WTC11 (cell line): ENCODE measurements around the gene C1QTNF8. TPM values are rescaled to one million over a fixed set of nuclear protein-coding genes. Genes with fewer than 3 reads are reported as not detected.
A peak's percentile ranks its signal among the peaks of the same experiment; 100 is the strongest.

Experiments used
- ATAC-seq: fragments of 200-7000 bp; cut with Tn5 transposase; 2 replicates; pipeline ENCODE4 v1.10.0; 2021; ENCODE audit warnings: mild to moderate bottlenecking, moderate library complexity
- CTCF ChIA-PET: fragments of 300-600 bp; sonication (Branson Sonifier 250); formaldehyde crosslinking; loops from one replicate; lab custom pipeline; 2021; ENCODE audit warnings: antibody characterized with exemption; lab: Charles Lee
- POLR2A ChIA-PET: fragments of 350-600 bp; sonication (Branson Sonifier 250); formaldehyde crosslinking; loops from one replicate; lab custom pipeline; 2021; ENCODE audit warnings: antibody characterized with exemption; lab: Charles Lee
- DNase-seq: peaks from one replicate; pipeline ENCODE4 v3.0.0; 2021; ENCODE audit warnings: low spot score
- H3K27ac Mint-ChIP-seq: 2 replicates; pipeline ENCODE4 v1.8.0; 2021; ENCODE audit warnings: mixed read lengths
- H3K27me3 Mint-ChIP-seq: 2 replicates; pipeline ENCODE4 v1.8.0; 2021; ENCODE audit warnings: low read depth, mild to moderate bottlenecking, moderate library complexity, mixed read lengths
- H3K36me3 Mint-ChIP-seq: 2 replicates; pipeline ENCODE4 v1.8.0; 2021; ENCODE audit warnings: mixed read lengths
- H3K4me1 Mint-ChIP-seq: 2 replicates; pipeline ENCODE4 v1.8.0; 2022; ENCODE audit warnings: mixed read lengths
- H3K4me3 Mint-ChIP-seq: 2 replicates; pipeline ENCODE4 v1.8.0; 2021; ENCODE audit warnings: mild to moderate bottlenecking, moderate library complexity, mixed read lengths
- H3K9me3 Mint-ChIP-seq: 2 replicates; pipeline ENCODE4 v1.8.0; 2021; ENCODE audit warnings: mixed read lengths
- AR ChIP-seq: fragments of 250-450 bp; sonication (Bioruptor Pico); IDR thresholded peaks from 2 replicates; pipeline ENCODE4 v1.9.0; 2021; ENCODE audit warnings: mild to moderate bottlenecking
- ATF1 ChIP-seq: sonication (generic); formaldehyde crosslinking; IDR thresholded peaks from 2 replicates; pipeline ENCODE4 v1.8.1; 2023; ENCODE audit warnings: mild to moderate bottlenecking, moderate library complexity, missing genetic modification reagents
- CREB1 ChIP-seq: sonication (generic); formaldehyde crosslinking; IDR thresholded peaks from 2 replicates; pipeline ENCODE4 v1.8.0; 2023; ENCODE audit warnings: mild to moderate bottlenecking, missing genetic modification reagents
- EMX1 ChIP-seq: fragments of 250-450 bp; sonication (Bioruptor Pico); IDR thresholded peaks from 2 replicates; pipeline ENCODE4 v1.8.0; 2021; ENCODE audit warnings: mild to moderate bottlenecking
- FOXK1 ChIP-seq: sonication (generic); formaldehyde crosslinking; IDR thresholded peaks from 2 replicates; pipeline ENCODE4 v1.8.0; 2022; ENCODE audit warnings: mild to moderate bottlenecking, moderate library complexity, missing genetic modification reagents
- GRHL2 ChIP-seq: fragments of 250-450 bp; sonication (Bioruptor Pico); IDR thresholded peaks from 2 replicates; pipeline ENCODE4 v1.8.0; 2022; ENCODE audit warnings: mild to moderate bottlenecking, moderate library complexity; ENCODE audit not compliant: insufficient replicate concordance, severe bottlenecking
- IRF1 ChIP-seq: sonication (generic); formaldehyde crosslinking; IDR thresholded peaks from 2 replicates; pipeline ENCODE4 v1.8.0; 2023; ENCODE audit warnings: missing genetic modification reagents
- JUN ChIP-seq: sonication (generic); formaldehyde crosslinking; IDR thresholded peaks from 2 replicates; pipeline ENCODE4 v1.8.0; 2023; ENCODE audit warnings: mild to moderate bottlenecking, missing genetic modification reagents
- MAX ChIP-seq: sonication (generic); formaldehyde crosslinking; IDR thresholded peaks from 2 replicates; pipeline ENCODE4 v1.8.0; 2022; ENCODE audit warnings: mild to moderate bottlenecking, missing genetic modification reagents
- MLX ChIP-seq: sonication (generic); formaldehyde crosslinking; IDR thresholded peaks from 2 replicates; pipeline ENCODE4 v1.8.1; 2023; ENCODE audit warnings: mild to moderate bottlenecking, missing genetic modification reagents, moderate library complexity
- PRRX2 ChIP-seq: fragments of 250-450 bp; sonication (Bioruptor Pico); IDR thresholded peaks from 2 replicates; pipeline ENCODE4 v1.8.0; 2021; ENCODE audit warnings: mild to moderate bottlenecking
- SMAD4 ChIP-seq: sonication (generic); formaldehyde crosslinking; IDR thresholded peaks from 2 replicates; pipeline ENCODE4 v1.8.0; 2022; ENCODE audit warnings: mild to moderate bottlenecking, missing genetic modification reagents
- SP1 ChIP-seq: sonication (generic); formaldehyde crosslinking; conservative IDR thresholded peaks from 2 replicates; pipeline ENCODE4 v1.8.1; 2022; ENCODE audit warnings: missing genetic modification reagents
- TEAD4 ChIP-seq: sonication (generic); formaldehyde crosslinking; IDR thresholded peaks from 2 replicates; pipeline ENCODE4 v1.8.0; 2022; ENCODE audit warnings: mild to moderate bottlenecking, missing genetic modification reagents
- ZNF121 ChIP-seq: sonication (generic); formaldehyde crosslinking; IDR thresholded peaks from 2 replicates; pipeline ENCODE4 v1.8.0; 2023; ENCODE audit warnings: missing genetic modification reagents
- ZNF416 ChIP-seq: fragments of 250-450 bp; sonication (Bioruptor Pico); IDR thresholded peaks from 2 replicates; pipeline ENCODE4 v1.9.0; 2021; ENCODE audit warnings: mild to moderate bottlenecking, inconsistent platforms
- total RNA-seq: library from RNA; stranded (reverse); gene quantifications from 3 replicates; pipeline ENCODE4 v1.2.3, GENCODE V29; 2021
- TF ChIP-seq, protein P1 (sequence below): sonication (generic); formaldehyde crosslinking; IDR thresholded peaks from 2 replicates; pipeline ENCODE4 v1.8.1; 2023; ENCODE audit warnings: mild to moderate bottlenecking, missing genetic modification reagents
- TF ChIP-seq, protein P2 (sequence below): sonication (generic); formaldehyde crosslinking; IDR thresholded peaks from 2 replicates; pipeline ENCODE4 v1.8.0; 2022; ENCODE audit warnings: mild to moderate bottlenecking, missing genetic modification reagents
- TF ChIP-seq, protein P3 (sequence below): fragments of 250-450 bp; sonication (Bioruptor Pico); IDR thresholded peaks from 2 replicates; pipeline ENCODE4 v1.9.0; 2021; ENCODE audit warnings: moderate library complexity, mild to moderate bottlenecking, inconsistent platforms, borderline replicate concordance
- TF ChIP-seq, protein P4 (sequence below): fragments of 250-450 bp; sonication (Bioruptor Pico); IDR thresholded peaks from 2 replicates; pipeline ENCODE4 v1.8.0; 2021; ENCODE audit warnings: mild to moderate bottlenecking

Gene C1QTNF8
- total RNA-seq, 1 experiment from 2014 or later, result 0.13 TPM

GRCh38 chr16:1103636-1103980 lies 7.6 kb upstream of the C1QTNF8 start:
- H3K9me3 Mint-ChIP-seq, result no peaks in the 10 kb centered on the region
- POLR2A ChIA-PET, result interaction anchor here (1.0 kb wide), 1 partner anchor 78 kb away, joined by 3 read pairs; no protein-coding TSS in a partner anchor
- DNase-seq, result no peak

More at GRCh38 chr16:1103636-1103980, 7.6 kb upstream of the C1QTNF8 start:
- Mint-ChIP-seq H3K4me1 (no peaks in the 10 kb centered on the region), H3K36me3 (no peaks in the 10 kb centered on the region), H3K4me3 (peak overlapping the region; percentile 24; the same call in 1 of the 2 replicates), H3K27me3 (no peaks in the 10 kb centered on the region), H3K27ac (no peak overlapping the region)
- CTCF ChIA-PET, result interaction anchor here (0.6 to 1.5 kb wide), 27 partner anchors 9 to 602 kb away, joined by 3 to 18 read pairs (median 4); partner anchors contain the start of genes MAPK8IP3 and SOX8
- no peak for ATAC-seq
- TF ChIP-seq AR, result no peak
- TF ChIP-seq MAX (CRISPR knock-in tag), result no peak
- TF ChIP-seq SP1 (CRISPR knock-in tag), result no peak
- no peak for TF ChIP-seq PRRX2 (CRISPR knock-in tag)
- no peak for TF ChIP-seq MLX (CRISPR knock-in tag)
- no peak for TF ChIP-seq ZNF121 (CRISPR knock-in tag)
- TF ChIP-seq TEAD4 (CRISPR knock-in tag), result no peak
- TF ChIP-seq, protein P1, sequence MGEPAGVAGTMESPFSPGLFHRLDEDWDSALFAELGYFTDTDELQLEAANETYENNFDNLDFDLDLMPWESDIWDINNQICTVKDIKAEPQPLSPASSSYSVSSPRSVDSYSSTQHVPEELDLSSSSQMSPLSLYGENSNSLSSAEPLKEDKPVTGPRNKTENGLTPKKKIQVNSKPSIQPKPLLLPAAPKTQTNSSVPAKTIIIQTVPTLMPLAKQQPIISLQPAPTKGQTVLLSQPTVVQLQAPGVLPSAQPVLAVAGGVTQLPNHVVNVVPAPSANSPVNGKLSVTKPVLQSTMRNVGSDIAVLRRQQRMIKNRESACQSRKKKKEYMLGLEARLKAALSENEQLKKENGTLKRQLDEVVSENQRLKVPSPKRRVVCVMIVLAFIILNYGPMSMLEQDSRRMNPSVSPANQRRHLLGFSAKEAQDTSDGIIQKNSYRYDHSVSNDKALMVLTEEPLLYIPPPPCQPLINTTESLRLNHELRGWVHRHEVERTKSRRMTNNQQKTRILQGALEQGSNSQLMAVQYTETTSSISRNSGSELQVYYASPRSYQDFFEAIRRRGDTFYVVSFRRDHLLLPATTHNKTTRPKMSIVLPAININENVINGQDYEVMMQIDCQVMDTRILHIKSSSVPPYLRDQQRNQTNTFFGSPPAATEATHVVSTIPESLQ (CRISPR knock-in tag), result no peak
- TF ChIP-seq, protein P2, sequence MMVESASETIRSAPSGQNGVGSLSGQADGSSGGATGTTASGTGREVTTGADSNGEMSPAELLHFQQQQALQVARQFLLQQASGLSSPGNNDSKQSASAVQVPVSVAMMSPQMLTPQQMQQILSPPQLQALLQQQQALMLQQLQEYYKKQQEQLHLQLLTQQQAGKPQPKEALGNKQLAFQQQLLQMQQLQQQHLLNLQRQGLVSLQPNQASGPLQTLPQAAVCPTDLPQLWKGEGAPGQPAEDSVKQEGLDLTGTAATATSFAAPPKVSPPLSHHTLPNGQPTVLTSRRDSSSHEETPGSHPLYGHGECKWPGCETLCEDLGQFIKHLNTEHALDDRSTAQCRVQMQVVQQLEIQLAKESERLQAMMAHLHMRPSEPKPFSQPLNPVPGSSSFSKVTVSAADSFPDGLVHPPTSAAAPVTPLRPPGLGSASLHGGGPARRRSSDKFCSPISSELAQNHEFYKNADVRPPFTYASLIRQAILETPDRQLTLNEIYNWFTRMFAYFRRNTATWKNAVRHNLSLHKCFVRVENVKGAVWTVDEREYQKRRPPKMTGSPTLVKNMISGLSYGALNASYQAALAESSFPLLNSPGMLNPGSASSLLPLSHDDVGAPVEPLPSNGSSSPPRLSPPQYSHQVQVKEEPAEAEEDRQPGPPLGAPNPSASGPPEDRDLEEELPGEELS (CRISPR knock-in tag), result no peak
- TF ChIP-seq, protein P3, sequence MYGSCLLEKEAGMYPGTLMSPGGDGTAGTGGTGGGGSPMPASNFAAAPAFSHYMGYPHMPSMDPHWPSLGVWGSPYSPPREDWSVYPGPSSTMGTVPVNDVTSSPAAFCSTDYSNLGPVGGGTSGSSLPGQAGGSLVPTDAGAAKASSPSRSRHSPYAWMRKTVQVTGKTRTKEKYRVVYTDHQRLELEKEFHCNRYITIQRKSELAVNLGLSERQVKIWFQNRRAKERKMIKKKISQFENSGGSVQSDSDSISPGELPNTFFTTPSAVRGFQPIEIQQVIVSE (CRISPR knock-in tag), result no peak
- no peak for TF ChIP-seq GRHL2
- no peak for TF ChIP-seq ATF1 (CRISPR knock-in tag)
- TF ChIP-seq IRF1 (CRISPR knock-in tag), result no peak
- no peak for TF ChIP-seq SMAD4
- TF ChIP-seq JUN (CRISPR knock-in tag), result no peak
- no peak for TF ChIP-seq EMX1 (CRISPR knock-in tag)
- TF ChIP-seq ZNF416 (CRISPR knock-in tag), result no peak
- no peak for TF ChIP-seq CREB1 (CRISPR knock-in tag)
- TF ChIP-seq, protein P4, sequence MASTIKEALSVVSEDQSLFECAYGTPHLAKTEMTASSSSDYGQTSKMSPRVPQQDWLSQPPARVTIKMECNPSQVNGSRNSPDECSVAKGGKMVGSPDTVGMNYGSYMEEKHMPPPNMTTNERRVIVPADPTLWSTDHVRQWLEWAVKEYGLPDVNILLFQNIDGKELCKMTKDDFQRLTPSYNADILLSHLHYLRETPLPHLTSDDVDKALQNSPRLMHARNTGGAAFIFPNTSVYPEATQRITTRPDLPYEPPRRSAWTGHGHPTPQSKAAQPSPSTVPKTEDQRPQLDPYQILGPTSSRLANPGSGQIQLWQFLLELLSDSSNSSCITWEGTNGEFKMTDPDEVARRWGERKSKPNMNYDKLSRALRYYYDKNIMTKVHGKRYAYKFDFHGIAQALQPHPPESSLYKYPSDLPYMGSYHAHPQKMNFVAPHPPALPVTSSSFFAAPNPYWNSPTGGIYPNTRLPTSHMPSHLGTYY (CRISPR knock-in tag), result no peak
- no peak for TF ChIP-seq FOXK1 (CRISPR knock-in tag)
